Stimulated activated CD8-positive, alpha-beta memory T cell treated with anti-CD3 and anti-CD28 coated beads, Interleukin-15, amount 100 ng/mL, for 1 hour (primary cell): ENCODE data around the gene TAS2R42.
A peak's percentile ranks its signal among the peaks of the same experiment; 100 is the strongest.

ENCODE experiments used
- DNase-seq: peaks from one replicate; pipeline ENCODE4 v3.0.0-alpha.2; 2020; ENCODE audit warnings: low read depth

Gene TAS2R42, protein sequence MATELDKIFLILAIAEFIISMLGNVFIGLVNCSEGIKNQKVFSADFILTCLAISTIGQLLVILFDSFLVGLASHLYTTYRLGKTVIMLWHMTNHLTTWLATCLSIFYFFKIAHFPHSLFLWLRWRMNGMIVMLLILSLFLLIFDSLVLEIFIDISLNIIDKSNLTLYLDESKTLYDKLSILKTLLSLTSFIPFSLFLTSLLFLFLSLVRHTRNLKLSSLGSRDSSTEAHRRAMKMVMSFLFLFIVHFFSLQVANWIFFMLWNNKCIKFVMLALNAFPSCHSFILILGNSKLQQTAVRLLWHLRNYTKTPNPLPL

DNA sequence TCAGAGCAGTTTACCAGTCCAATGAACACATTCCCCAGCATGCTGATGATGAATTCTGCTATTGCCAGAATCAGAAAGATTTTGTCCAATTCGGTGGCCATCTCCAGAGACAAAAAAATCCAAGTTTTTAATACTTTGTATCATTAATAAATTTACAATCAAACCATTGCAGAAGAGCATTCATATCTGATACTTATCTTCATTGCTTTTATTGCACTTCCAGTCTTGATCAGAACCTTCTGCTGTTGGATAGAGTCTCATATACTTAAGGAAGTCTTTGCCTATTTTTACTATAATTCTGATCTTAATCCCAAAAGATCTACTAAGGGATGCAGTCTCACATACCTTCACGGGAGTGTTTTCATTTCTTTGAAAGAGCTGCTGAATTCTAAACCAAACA is at the start of gene TAS2R42:
TAS2R42 (minus strand) TSS at position 101 of the 400 bp plus-strand sequence; CDS start at position 101, 0 bp downstream.
- no peak for DNase-seq

DNA sequence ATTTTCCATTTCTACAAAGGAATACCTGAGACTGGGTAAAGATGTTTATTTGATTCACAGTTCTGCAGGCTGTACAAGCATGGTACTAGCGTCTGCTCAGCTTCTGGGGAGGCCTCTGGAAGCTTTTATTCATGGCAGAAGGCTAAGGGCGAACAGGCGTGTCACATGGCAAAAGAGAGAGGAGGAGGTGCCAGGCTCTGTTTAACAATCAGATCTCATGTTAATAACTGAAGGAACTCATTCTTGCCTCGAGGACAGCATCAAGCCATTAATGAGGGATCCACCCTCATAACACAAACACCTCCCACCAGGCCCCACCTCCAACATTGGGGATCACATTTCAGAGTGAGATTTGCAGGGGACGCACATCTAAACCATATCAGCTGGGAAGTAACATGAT is 46.8 kb upstream of the TAS2R42 start:
- DNase-seq, result no peak

DNA sequence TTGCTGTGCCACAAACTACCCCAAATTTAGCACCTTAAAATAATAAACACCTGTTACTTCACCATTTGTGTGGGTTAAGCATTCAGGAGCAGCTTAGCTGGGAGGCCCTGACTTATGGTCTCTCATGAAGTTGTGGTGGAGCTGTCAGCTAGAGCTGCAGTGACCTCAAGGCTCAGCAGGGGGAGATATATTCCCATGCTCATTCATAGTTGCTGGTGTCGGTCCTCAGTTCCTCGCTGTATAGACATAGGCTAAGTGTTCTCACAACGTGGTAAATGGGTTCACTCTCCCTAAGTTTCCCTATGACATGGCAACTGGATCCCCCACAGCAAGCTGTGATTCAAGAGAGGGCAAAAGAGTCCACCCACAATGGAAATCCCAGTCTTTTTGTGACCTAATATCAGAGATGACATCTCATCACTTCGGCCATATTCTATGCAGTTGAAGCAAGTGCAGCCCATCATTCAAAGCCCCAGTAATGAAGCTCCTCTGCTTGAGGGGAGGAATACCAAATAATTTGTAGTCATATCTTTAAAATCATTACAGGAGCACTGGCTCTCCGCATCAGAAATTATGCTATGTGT is 41.7 kb upstream of the TAS2R42 start:
- peak; percentile 1 for DNase-seq

DNA sequence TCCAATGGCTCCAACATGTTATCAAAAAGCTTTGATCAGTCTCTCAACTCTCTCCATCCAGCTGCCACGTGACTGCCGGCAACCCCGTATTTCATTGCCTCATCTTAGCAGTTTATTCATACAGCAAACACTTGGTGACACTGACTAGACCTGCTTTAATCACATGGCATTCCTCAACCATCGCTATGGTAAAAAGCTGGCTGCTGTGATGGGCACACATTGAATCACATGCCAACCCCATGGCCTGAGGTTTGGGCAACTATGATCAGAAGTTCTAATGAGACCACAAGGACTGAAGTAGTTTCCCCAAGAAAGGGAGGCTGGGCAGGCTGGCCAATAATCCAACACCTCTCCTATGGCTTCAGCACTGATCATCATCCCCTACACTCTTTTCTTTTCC is 40.6 kb upstream of the TAS2R42 start:
- DNase-seq, result no peak

DNA sequence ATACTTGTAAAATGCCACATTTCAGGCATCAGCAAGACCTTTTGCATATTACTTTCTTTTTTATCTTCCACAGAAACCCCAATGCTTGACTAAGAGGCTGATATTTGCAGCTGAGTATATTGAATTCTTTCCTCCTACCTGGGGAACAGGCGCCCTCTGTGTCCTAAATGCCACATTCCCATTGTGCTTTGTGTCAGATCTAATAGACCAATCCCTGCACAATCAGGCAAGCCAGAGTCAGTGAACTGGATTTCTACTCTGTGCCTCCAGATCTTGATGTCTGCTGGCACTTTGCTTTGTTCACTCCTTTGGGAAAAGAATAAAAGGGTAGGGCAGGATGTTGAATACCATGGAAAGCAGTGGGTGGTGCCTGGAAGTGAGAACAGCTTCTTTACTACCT is 22.4 kb upstream of the TAS2R42 start:
- no peak for DNase-seq

DNA sequence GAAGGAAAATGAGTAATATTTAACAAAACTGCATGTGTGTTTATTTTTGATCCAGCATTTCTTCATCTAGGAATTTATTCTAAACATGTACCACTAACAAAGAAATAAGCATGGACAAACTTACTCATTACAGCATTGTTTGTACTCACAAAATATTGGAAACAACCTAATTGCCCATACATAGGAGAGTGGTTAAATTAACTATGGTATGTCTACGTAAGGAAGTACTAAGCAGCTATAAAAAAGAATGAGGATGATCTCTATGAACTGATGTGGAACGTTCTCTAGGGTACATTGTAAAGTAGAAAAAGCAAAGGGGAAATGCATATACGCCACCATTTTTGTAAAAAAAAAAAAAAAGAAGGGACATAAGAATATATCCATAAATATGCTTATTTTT is 17.4 kb upstream of the TAS2R42 start:
- DNase-seq, result no peak

DNA sequence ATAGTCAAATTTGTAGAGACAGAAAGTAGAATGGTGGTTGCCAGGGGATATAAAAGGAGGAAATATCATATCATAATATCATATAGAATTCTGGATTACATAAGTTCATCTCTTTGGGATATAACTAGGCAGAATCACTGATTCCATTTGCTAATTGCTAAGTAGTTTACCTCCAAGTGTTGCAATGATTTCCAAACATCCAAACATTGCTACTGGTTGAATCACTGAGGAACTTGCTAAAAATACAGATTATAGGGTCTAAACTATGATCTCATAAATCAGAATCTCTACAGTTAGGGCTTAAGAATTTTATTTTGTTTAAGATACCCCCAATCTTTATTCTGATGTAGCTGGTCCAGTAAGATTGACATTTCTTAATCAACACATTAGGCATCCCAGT is 16.1 kb upstream of the TAS2R42 start:
- DNase-seq, result no peak

DNA sequence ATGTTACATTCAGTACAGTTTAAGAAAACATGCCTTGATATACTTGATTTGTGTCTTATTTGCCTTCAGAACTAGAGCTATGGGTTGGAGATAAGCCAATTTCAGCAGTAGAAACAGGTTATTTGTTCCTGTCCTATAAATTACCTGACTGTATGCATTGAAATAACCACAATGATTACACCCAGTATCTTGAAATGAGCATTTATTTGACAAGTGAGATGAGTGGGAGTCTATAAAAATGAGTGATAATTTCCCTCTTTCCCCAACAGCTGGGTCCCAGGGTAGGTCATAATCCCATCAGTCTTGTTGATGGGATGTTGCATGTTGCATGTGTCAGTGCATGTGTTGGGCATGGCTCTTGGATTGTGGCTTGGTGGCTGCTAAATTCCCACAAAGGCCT is 3.7 kb downstream of the TAS2R42 start:
- no peak for DNase-seq

DNA sequence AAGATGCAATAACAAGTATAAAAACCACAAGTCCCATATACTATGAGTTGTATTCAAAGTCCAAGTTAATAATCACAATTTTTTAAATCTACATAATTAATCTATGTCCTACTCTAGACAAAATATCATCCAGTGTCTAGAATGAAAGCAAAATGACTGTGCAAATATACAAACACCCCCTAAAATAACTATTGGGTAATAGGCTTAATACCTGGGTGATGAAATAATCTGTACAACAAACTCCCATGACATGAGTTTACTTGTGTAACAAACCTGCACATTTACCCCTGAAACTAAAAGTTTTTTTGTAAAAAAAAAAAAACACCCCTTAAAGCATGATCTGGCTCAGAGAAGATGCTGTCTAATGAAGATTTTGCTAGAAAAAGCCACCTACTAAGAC is 4.2 kb downstream of the TAS2R42 start:
- DNase-seq, result no peak

DNA sequence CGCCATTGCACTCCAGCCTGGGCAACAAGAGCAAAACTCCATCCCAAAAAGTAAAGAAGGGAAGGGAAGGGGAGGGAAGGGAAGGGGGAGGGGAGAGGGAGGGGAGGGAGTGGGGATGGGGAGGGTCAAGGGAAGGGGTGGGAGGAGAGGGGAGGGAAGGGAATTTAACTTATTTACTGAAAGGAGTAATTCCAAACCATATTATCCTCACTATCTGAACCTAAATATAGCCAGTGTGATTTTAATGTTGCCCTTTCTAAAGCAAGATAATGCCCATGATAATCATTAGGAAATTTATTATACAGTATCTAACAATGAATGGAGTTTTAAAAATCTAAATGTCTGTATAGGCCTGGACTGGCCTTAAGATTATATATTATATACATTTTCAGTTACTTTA is 8.5 kb downstream of the TAS2R42 start:
- no peak for DNase-seq

DNA sequence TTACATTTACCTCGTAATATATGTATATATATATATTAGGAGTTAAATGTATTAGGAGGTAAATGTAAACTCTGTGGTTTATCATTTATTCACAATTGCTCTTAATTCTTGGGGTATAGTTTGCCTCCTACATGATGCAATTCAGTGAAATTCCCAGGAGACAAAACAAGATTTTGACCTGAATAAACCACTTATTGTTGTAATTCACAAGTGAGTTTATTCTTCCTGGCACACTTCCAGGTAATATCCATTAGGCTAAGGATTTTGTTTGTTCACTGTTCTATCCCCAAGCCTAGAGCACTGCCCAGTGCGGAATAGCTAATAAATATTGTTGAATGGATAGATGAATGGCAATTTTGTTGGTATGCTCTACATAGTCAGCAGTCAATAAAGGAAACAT is 12.7 kb downstream of the TAS2R42 start:
- DNase-seq, result no peak

DNA sequence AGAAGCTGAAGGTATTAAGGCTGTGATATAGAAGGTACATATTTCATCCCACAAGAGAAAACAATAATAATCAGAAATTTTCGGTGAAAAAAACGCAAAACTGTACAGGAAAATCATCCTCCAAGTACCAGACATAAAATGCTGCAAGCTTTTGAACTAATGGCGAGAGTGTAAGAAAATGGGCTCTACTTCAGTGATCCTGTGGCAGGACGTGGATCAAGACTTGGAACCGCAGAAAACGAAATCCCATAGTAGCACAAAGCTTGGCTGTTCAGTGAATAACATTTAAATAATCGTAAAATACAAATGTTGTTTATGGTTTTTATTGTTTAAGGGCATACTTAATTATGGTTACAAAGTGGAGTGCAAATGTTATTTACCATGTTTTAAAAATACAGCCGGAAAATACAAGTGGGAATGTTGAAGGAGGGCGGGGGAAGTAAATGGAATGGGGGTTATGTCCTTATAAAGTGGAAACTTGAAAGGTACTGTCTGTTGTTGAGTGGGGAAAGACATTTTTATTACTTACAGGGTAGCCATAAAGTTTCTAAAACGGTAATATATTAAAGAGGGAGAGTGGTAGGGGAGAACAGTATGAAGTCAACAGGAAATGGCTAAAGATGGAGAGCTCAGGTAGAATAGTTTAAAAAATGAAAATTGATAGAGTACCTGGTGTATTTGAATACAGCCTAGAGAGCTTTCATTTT is 14.6 kb downstream of the TAS2R42 start:
- no peak for DNase-seq

DNA sequence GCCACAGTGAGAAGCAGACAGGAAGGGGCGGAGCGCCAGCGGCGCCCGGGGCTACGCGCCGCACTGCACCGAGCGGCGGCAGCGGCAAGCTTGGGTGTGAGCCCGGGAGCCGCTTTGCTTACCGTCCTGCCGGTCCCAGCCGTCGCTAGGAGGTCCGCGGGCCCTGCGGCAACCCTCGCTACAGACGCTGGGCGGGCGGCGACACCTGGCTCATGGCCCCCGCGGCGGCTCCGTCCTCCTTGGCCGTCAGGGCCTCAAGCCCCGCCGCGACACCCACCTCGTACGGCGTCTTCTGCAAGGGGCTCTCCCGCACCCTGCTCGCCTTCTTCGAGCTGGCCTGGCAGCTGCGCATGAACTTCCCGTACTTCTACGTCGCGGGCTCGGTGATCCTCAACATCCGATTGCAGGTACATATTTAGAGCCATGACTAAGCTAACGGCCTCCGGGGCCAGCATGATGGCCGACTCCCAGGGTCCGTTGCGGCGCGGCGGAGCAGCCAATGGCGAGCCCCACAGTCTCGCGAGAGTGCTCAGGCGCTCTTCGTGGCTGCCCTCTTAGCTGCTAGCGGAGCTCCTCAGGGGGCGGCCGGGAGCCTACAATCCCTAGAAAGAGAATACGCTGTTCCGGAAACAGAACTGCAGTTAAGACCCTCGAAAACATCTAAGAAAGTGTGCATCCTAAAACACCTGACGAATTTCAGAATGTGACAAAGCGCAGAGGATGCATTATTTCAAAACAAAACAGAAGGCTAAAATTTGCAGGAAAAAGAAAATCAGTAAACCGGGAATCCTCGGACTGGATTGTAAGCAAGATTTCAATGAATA is 15.4 kb downstream of the TAS2R42 start, which contains the start of gene SMIM10L1:
SMIM10L1 (plus strand) TSS at position 50 of the 824 bp plus-strand sequence; CDS start at position 213, 163 bp downstream.
- peak; percentile 60 for DNase-seq

DNA sequence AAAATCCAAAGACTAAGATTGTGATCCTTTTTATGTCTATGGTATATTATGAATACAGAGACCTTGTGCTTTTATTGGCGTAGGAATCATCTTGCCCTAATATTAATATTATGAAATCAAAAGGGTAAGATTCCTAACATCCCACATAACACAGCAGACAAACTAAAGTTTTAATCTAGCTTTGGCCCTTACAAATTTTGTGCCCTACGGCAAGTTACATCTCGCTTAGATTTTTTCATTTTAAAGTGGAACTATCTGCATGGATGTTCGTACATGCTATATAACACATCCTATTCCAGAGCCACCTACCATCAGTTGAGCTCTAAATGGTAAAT is 16.0 kb downstream of the TAS2R42 start:
- no peak for DNase-seq

DNA sequence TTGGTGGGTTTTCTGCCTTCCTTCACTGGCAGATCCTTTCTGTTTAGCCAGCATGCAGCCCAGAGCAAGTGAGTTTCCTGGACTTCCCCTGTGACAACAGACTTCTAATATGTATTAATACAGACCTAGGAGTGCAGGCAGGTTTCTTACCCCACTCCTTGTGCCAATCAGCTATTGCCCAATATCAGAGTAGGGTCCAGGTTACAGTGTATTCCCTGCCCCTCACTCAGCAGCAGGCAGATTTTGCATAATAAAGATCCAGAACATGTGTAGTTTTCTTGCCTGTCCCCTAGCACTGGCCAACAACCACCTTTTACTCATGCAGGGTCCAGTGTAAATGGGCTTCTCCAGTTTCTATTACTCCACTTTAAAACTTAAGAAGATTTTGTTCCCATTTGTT is 20.4 kb downstream of the TAS2R42 start:
- no peak for DNase-seq

DNA sequence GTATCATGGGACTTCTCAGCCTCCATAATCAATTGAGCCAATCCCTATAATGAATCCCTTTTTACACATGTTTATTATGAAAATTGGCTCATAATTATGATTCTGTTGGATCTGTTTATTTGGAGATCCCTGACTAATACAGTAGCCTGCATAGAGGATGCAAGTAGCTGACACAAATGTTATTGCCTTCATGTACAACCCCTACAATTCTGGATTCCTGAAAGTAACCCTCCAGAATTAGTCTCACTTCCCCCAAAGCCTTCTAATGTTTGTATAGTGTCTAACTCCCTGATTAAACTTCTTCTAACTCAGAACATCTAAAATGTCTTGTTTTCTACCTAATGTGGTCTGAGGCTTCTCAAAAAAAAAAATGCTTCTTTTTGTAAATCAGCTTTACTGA is 22.4 kb downstream of the TAS2R42 start:
- DNase-seq, result no peak

DNA sequence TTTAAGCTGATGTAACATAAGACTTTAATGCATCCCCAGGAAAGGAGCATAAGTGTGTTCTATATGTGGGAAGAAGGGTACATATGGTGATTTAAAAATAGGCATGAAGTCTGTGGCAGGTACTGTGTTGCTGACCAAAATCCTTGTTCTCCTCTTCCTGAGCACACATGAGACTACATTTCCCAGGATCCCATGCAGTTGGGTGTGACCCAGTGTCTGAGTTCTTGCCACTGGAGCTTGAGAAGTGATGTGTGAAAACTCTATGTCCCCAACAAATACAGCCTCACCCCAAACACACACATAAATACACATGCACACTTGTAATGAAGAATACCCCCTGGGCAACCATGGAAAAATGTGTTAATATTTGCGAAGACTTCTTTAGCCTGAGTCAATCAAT is 24.2 kb downstream of the TAS2R42 start:
- no peak for DNase-seq

DNA sequence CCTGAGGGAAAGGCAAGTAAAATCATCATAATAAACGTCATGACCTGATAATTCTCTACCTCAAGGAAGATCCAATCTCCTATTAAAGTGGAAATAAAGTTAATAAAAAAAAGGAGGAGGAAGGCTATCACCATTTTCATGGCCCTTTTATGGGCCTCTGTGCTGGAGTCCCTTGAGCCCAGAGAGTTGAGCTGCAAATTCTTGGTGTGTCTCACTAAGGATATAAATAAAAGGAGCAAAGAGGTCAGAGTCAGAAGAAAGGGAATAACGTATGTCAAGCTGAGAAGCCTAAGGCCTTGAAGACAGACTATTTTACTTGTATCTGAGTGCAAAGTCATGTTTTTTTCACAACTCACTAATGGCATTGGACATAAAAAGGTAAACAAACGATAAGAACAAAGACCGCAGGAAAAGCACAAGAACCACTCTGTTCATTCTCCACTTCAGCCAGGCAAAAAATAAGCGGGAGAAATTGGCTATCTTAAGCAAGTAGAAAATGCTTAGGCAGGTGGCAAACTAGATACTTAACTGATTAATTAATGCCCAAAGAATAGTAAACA is 27.8 kb downstream of the TAS2R42 start:
- no peak for DNase-seq

DNA sequence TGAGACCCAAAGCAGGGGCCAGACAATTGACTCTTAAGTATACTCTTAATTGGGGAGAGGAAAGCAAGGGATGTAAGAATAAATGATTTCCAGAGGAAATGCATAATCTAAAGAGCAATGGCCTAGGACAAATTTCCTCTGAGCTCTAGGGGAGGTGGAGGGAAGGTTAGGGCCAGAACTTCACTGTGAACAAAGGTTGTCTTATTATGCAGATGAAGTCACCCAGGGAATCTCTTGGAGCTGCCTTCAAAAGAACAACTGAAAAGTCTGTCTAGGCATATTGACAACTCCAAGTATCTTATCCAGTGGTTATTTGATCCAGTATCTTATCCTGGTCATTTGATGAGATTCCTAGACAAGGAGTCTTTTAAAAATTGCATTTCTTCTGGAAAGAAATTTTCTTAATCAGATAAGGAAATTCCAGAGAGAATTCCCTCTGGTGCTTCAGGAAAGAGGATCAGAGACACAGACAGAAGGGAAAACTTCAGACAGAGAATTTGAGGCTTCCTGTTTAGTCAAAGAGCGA is 32.3 kb downstream of the TAS2R42 start:
- no peak for DNase-seq

DNA sequence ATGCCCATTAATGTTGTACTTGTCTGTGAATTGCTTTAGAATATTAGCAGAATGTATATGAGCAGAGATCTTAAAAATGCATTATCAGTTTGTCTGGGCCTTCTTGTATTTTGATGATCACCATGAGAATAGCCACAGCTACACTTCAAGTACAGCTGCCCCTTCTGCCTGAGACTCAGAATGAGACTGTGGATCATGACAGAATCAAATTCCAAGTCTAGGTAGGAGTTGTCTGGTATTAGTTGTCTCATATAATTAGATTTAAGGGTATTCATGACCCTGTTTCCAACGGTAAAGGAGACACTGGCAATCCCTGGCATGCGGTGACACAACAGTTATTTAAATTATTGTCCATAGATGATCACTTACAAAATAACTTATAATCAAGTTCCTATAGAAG is 34.0 kb downstream of the TAS2R42 start:
- DNase-seq, result no peak

DNA sequence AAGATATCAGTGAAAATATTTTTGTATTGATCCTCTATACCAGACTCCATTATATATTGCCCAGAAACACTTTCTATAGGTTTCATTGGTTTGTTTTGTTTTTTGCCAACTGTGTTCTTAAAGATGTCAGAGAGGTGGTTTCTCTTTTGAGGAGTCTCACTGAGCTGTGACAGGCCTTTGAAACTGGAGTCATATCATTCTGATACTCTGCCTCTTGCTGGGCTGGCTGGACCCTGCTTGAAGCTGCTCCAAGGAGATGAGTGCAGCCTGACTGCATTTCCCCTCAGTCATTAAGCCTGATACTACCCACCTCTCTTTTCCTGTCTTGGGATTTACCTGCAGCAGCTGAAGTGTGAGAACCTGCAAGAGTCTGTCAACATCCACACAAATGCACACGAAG is 35.9 kb downstream of the TAS2R42 start:
- DNase-seq, result no peak

DNA sequence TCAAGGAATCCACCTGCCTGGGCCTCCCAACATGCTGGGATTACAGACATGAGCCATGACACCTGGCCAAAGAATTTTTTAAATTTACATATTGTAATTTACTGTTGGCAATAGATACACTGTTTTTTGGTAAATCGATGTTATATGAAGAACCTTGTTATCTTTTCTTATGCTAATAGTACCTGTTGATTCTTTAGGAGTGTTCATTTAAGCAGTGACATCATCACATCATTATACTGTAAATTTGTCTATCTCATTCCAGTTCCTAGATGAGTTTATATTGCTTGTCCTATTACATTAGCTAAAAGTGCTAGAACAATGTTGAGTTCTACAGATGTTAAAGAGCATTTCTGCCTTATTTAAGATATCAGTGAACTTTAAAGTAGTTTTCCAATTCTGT is 39.3 kb downstream of the TAS2R42 start:
- DNase-seq, result no peak
